GM21825 (cell line): ENCODE results near the gene CACNA1B.
"Not testable (repeated sequence)": the region's sequence is repeated elsewhere in the genome, so short reads cannot be mapped to it uniquely, and the experiment has no call there.

Experiments
- ATAC-seq: cut with Tn5 transposase; IDR thresholded peaks from one replicate; pipeline ENCODE4 v1.9.1; 2021; ENCODE audit warnings: mild to moderate bottlenecking, moderate library complexity; ENCODE audit not compliant: unreplicated experiment

Gene CACNA1B

DNA sequence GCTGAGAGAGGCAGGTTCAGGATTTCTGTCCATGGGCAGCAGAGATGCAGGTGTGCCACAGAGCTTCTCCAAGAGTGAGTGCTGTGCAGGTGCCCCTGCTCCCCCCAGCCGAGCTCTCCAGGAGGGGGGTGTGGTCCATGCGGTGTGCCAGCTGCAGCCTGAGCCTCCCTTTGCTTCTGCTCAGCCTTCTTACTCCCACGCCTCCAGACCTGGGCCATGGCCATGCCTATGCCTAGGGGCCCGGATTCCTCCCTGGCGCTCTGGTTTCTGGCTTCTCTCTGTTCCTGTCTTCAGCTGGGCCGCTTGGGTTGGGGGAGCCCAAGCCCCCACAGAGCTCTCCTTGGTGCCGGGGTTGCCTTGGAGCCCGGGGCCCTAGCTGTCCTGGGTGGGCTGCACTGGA, 133.3 kb downstream of the CACNA1B start:
- ATAC-seq = no peak

- no peak for ATAC-seq
Observed at GRCh38 chr9:138011951-138012500, 134.4 kb downstream of the CACNA1B start.

DNA sequence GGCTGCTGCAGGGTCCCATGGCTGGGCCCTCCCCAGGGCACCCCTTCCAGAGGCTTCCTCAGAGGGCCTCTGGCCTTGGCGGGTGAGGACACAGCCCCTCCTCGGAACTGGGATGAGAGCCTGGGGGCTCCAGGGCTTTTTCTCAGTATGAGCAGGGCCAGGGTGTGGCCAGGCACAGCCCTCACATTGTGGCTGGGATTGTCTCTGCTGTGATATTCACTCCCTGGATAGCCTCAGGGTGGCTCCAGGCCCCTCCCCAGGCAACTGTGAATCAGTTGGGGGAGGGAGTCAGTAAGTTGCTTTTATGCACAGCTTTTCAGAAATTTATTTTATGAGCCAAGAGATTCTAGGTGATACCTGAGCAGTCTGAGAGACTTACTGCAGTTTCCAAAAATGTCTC, 135.7 kb downstream of the CACNA1B start:
- no peak for ATAC-seq

GRCh38 chr9:138013836-138014562, 136.4 kb downstream of the CACNA1B start:
- no peak for ATAC-seq

DNA sequence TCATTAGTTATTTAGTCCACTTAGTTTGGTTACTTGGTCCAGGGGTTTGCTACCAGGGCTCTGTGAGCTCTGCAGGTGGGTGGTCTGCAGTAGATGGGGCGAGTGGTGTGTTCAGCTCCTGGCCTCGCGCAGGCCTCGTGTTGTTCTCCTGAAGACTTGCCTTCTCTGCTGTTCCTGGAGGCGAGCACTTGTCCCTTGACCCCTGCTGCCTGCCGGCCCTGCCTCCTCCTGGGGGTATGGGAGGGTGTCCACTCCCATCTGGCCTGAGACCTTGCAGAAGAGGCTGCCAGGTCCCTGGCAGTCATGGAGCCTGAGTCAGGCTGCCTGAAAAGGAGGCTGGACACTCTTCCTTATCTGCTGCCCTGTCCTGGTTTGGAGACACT, 137.0 kb downstream of the CACNA1B start:
- no peak for ATAC-seq

DNA sequence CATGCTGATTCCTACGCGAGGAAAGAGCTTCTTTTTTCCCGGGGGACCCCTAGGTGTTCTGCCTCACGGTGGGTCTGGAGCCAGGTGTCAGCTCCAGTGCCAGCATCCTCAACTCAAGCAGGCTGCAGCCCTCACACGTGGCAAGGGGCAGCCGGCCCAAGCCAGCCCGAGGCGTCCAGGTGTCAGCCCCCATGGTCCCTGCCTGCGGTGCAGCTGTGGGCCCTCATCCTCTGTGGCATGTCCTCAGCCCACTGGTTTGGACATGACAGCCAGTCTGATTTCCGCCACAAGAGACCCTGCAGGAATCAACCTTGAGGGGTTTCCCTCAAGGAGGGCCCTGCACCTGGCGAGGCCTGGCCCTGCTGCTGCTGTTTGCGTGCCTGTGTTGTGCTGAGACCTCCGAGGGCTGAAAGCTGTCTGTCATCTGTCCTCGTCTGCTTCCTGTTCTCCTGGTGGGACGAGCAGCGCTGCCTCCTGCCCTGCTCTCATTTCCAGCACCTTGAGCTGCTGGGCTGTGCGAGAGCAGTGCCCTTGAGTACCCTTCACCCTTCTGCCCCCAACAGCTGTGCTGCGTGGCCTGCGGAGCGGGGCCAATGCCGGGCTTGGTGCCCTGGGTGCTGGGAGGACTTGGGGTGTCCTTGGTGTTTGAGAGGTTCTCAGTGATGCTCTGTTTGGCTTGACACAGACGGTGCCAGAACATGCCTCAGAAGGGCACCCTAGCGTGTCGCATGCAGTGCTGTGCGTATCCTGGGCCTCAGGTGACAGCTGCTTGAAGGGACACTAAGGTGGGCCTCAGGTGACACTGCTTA, 137.6 kb downstream of the CACNA1B start:
- no peak for ATAC-seq

- ATAC-seq = no peak
Observed at GRCh38 chr9:138016406-138017187, 139.0 kb downstream of the CACNA1B start.

- no peak for ATAC-seq
Observed at GRCh38 chr9:138017200-138017599, 139.6 kb downstream of the CACNA1B start.

DNA sequence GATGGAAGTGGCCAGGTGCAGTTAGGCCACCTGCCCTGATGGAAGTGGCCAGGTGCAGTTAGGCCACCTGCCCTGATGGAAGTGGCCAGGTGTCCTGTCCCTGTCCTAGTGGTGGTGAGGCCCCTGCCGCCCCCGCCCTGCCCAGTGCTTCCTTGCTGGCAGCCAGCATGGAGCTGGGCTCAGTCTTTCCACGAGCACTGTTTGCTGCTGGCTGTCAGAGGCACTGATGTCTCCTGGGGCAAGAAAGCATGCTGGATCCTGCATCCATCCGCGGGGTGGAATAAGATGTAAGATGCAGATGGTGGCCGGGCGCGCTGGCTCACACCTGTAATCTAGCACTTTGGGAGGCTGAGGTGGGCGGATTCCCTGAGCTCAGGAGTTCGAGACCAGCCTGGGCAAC, 141.9 kb downstream of the CACNA1B start:
- not testable (repeated sequence) for ATAC-seq

DNA sequence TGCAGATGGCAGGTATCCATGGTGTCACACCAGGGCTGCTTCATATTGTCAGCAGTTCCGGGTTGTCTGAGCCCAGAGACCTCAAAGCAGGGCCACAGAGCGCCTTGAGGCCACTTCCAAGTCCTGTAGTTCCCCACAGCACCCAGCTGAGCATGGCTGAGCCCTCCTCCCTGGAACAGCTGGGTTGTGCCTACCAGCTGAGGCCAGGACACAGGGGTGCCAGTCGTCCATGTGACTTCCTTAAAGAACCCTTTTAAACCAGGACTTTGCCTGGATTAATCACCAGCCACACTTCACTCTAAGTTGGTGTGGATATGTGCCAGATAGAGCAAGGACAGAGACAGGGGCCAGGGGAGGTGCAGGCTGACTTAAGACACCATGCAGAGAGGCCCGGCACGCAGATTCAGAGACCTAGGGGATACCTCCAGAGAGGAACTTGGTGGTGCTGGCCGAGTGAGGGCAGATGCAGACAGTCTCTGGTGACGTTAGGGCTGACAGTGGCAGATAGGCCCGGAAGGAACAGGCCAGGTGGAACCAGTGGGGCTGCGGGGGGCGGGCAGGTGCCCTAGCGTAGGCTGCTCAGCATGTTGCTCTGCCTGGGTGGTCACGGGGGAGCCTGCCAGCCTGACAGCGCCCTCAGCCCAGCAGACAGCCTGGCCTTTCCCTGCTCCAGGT, 142.7 kb downstream of the CACNA1B start:
- no peak for ATAC-seq

- no peak for ATAC-seq
Observed at GRCh38 chr9:138020795-138021182, 143.2 kb downstream of the CACNA1B start.

- no peak for ATAC-seq
Observed at GRCh38 chr9:138021251-138022056, 143.9 kb downstream of the CACNA1B start.

DNA sequence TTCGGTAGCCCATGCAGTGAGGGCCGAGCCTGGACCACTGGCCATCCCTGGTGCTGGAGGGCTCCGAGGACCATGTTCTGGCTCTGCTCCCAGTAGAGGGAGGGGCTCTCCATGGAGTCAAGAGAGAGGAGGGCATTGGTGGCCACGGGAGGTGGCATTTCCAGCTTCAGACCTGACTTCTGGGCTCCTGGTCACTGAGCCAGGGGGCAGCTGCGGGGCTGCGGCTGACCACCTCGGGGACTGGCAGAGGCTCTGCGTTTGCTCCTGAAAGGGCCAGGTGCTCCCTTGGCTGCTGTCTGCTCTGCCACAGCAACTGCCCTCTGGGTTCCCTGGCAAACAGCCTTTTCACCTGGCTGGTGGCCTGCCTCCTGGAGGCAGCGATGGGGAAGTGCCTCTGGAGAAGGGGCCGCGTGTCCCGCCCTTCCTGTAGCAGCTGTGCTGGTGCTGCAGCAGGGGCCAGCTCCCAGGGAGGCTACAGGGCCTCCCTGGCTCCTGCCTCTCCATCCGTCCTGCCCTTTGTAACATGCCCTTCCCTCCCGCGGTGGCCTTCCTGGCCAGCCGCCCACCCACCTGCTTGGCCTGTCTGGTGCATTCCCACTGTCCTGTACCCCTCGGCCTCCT, 144.6 kb downstream of the CACNA1B start:
- no peak for ATAC-seq

GRCh38 chr9:138022756-138023393, 145.3 kb downstream of the CACNA1B start:
- ATAC-seq = no peak

DNA sequence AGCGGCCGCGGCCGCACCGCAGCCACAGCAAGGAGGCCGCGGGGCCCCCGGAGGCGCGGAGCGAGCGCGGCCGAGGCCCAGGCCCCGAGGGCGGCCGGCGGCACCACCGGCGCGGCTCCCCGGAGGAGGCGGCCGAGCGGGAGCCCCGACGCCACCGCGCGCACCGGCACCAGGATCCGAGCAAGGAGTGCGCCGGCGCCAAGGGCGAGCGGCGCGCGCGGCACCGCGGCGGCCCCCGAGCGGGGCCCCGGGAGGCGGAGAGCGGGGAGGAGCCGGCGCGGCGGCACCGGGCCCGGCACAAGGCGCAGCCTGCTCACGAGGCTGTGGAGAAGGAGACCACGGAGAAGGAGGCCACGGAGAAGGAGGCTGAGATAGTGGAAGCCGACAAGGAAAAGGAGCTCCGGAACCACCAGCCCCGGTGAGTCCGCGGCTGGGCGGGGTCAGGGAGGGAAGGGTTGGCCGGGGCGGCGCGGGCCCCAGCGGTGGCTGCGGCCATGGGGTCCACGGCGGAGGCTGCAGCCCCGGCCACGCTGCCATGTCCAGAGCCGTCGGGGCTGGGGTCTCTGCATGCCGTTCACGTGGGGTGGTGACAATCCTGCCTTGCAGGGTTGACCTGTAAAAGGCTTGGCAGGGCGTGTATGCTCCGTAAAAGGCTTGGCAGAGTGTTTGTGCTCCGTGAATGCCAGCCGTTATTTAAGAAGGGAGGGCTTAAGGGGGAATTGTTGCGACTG, 146.0 kb downstream of the CACNA1B start:
- no peak for ATAC-seq

GRCh38 chr9:138024131-138024530, 146.5 kb downstream of the CACNA1B start:
- no peak for ATAC-seq

DNA sequence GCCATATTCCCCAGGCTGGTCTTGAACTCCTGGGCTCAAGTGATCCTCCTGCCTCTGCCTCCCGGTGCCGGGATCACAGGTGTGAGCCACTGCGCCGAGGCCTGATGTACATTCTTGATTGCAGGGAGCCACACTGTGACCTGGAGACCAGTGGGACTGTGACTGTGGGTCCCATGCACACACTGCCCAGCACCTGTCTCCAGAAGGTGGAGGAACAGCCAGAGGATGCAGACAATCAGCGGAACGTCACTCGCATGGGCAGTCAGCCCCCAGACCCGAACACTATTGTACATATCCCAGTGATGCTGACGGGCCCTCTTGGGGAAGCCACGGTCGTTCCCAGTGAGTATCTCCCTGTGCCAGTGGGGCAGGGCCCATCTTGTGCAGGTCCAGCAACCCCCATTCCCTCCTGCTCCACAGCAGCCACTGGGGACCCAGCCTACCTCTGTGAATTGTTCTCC, 147.3 kb downstream of the CACNA1B start:
- no peak for ATAC-seq

DNA sequence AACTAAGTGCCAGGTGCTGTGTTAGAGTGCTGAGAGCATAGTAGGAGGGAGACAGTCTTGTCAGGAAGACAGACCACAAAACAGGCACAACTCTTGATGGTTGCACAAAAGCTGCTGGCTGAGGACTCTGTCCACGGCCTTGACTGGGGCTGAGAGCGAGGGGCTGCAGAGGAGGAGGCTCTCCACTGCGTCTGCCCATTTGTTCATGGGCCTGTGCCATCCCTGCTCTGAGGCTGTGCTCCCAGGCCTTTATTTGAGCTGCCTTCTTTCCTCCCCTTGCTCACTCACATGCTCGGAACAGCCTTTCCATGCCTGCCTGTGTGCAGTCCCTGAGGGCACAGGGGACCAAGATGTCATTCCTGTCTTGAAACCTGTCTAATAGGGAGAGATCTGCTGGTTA, 147.8 kb downstream of the CACNA1B start:
- ATAC-seq = no peak
